CD14-positive monocyte (primary cell): Measurements from ENCODE around the gene SLC38A6. TPM values are rescaled to one million over a fixed set of nuclear protein-coding genes. Genes with fewer than 3 reads are reported as not detected.

Source experiments
- DNase-seq, 3 donors: peaks; one replicate each; pipeline ENCODE4 v3.0.0-alpha.2; 2011 to 2022
- H2AFZ ChIP-seq: 2 replicates; pipeline ENCODE4 v1.6.0; 2012; ENCODE audit warnings: mild to moderate bottlenecking, low read depth, low read length, inconsistent platforms; ENCODE audit not compliant: insufficient read depth, poor library complexity, severe bottlenecking
- H3K27ac ChIP-seq, 2 donors: 1 replicate in 1 of 2; 2 replicates in 1 of 2; pipeline ENCODE4 v1.5.1; 2012 to 2013; ENCODE audit warnings: low read length in 2 of 2, control low read depth in 1 of 2, inconsistent platforms in 1 of 2, low read depth in 1 of 2, mild to moderate bottlenecking in 1 of 2
- H3K27me3 ChIP-seq, 2 donors: one replicate each; pipeline versions ENCODE4 v1.6.0 to v1.6.1; 2011 to 2013; ENCODE audit warnings: low read length in 2 of 2; ENCODE audit not compliant: control insufficient read depth in 2 of 2, insufficient read depth in 2 of 2
- H3K36me3 ChIP-seq, 2 donors: replicated peaks in 1 of 2; 1 replicate in 1 of 2; 2 replicates in 1 of 2; pipeline versions ENCODE4 v1.5.1 to v1.6.1; 2012 to 2013; ENCODE audit warnings: low read length in 2 of 2, control low read depth in 1 of 2, inconsistent platforms in 1 of 2, mild to moderate bottlenecking in 1 of 2; ENCODE audit not compliant: insufficient read depth in 2 of 2, control insufficient read depth in 1 of 2
- H3K4me1 ChIP-seq, 2 donors: 1 replicate in 1 of 2; 2 replicates in 1 of 2; pipeline versions ENCODE4 v1.5.1 to v1.6.1; 2012 to 2013; ENCODE audit warnings: low read length in 2 of 2, control low read depth in 1 of 2, inconsistent platforms in 1 of 2, mild to moderate bottlenecking in 1 of 2, moderate library complexity in 1 of 2; ENCODE audit not compliant: insufficient read depth in 2 of 2, control insufficient read depth in 1 of 2
- H3K4me2 ChIP-seq: replicated peaks from 2 replicates; pipeline ENCODE3; 2012; ENCODE audit warnings: low read length, moderate library complexity, mild to moderate bottlenecking; ENCODE audit not compliant: poor library complexity, severe bottlenecking; ENCODE audit errors: extremely low read depth
- H3K4me3 ChIP-seq, 3 experiments: fragments of 200-600 bp in 1 of 3; sonication (generic) in 1 of 3; replicated peaks in 1 of 3; 1 replicate in 2 of 3; 2 replicates in 1 of 3; pipeline ENCODE4 v1.5.1; 2011 to 2013; ENCODE audit warnings: low read length in 3 of 3, mild to moderate bottlenecking in 3 of 3, control low read depth in 2 of 3, low read depth in 2 of 3, inconsistent platforms in 1 of 3, moderate library complexity in 1 of 3
- H3K79me2 ChIP-seq: 2 replicates; pipeline ENCODE4 v1.6.0; 2012; ENCODE audit warnings: mild to moderate bottlenecking, control low read depth, inconsistent platforms, low read length, moderate library complexity; ENCODE audit not compliant: insufficient read depth
- H3K9ac ChIP-seq: 2 replicates; pipeline ENCODE4 v1.6.0; 2017; ENCODE audit warnings: low read length, mild to moderate bottlenecking; ENCODE audit not compliant: insufficient read depth, poor library complexity, severe bottlenecking
- H3K9me3 ChIP-seq, 2 donors: replicated peaks in 1 of 2; 1 replicate in 1 of 2; 2 replicates in 1 of 2; pipeline versions ENCODE4 v1.5.1 to v1.6.1; 2012 to 2013; ENCODE audit warnings: low read length in 2 of 2, control low read depth in 1 of 2; ENCODE audit not compliant: control insufficient read depth in 1 of 2, insufficient read depth in 1 of 2
- H4K20me1 ChIP-seq: 2 replicates; pipeline ENCODE4 v1.6.0; 2012; ENCODE audit warnings: mild to moderate bottlenecking, low read length, control low read depth, moderate library complexity; ENCODE audit not compliant: insufficient read depth
- H3K27ac Mint-ChIP-seq, 7 donors: one replicate each; pipeline ENCODE4 v1.8.0; 2020; ENCODE audit warnings: mild to moderate bottlenecking in 7 of 7, mixed read lengths in 7 of 7, moderate library complexity in 6 of 7, inconsistent platforms in 2 of 7
- H3K27me3 Mint-ChIP-seq, 3 donors: one replicate each; pipeline ENCODE4 v1.8.0; 2021 to 2022; ENCODE audit warnings: low read depth in 3 of 3, mild to moderate bottlenecking in 3 of 3, mixed read lengths in 3 of 3, moderate library complexity in 3 of 3, inconsistent platforms in 1 of 3
- H3K36me3 Mint-ChIP-seq, 2 donors: one replicate each; pipeline ENCODE4 v1.8.0; 2020; ENCODE audit warnings: mixed read lengths in 2 of 2, inconsistent platforms in 1 of 2, mild to moderate bottlenecking in 1 of 2
- H3K4me1 Mint-ChIP-seq: one replicate; pipeline ENCODE4 v1.8.0; 2020; ENCODE audit warnings: mild to moderate bottlenecking, mixed read lengths
- H3K4me3 Mint-ChIP-seq, 2 donors: one replicate each; pipeline ENCODE4 v1.8.0; 2020; ENCODE audit warnings: mild to moderate bottlenecking in 2 of 2, mixed read lengths in 2 of 2, moderate library complexity in 1 of 2
- H3K9me3 Mint-ChIP-seq, 7 donors: one replicate each; pipeline ENCODE4 v1.8.0; 2020 to 2022; ENCODE audit warnings: mixed read lengths in 7 of 7, mild to moderate bottlenecking in 6 of 7, moderate library complexity in 6 of 7, inconsistent platforms in 2 of 7
- CTCF ChIP-seq: fragments of 200-600 bp; IDR thresholded peaks from one replicate; pipeline ENCODE4 v1.8.0; 2022; ENCODE audit warnings: antibody characterized with exemption, mild to moderate bottlenecking
- WGBS: methylation state at CpG from one replicate; pipeline ENCODE4 v1.1.5; 2013; ENCODE audit warnings: missing lambda C conversion rate; ENCODE audit not compliant: insufficient coverage; 5-methylcytosine and 5-hydroxymethylcytosine counted together
- intact Hi-C, 2 donors: fragments of 100-400 bp; cut with micrococcal nuclease; formaldehyde crosslinking; loops; one replicate each; pipeline versions ENCODE4 v1.15.0 to v1.15.1; 2023
- polyA plus RNA-seq, 3 donors: library from polyadenylated mRNA; depleted of rRNA in 1 of 3; unstranded in 2 of 3; stranded (reverse) in 1 of 3; fragments of 300-500 nt in 2 of 3; fragments of >200 nt in 1 of 3; fragmentation: Illumina TruSeq in 2 of 3; gene quantifications; 1 replicate in 2 of 3; 2 replicates in 1 of 3; pipeline ENCODE4 v1.2.3, GENCODE V29; 2012 to 2021

SLC38A6 gene
- polyA plus RNA-seq, 3 donors: 10.3 to 15.9 (median 14.0) TPM

GRCh38 chr14:61051051-61051450 lies 70.0 kb downstream of the SLC38A6 start:
- Histone ChIP-seq H3K27me3 (no peaks in the 10 kb centered on the region), H3K4me2 (no peak overlapping the region), H3K4me3 (no peak overlapping the region), H3K9ac (no peak overlapping the region), H2AFZ (no peak overlapping the region), H3K9me3 (no peaks in the 10 kb centered on the region), H3K27ac (no peak overlapping the region), H3K36me3 (peaks cover 2 to 25% of the 10 kb centered on the region in 2 donors), H3K79me2 (no peaks in the 10 kb centered on the region), H4K20me1 (no peaks in the 10 kb centered on the region), H3K4me1 (no peaks in the 10 kb centered on the region)
- no peaks in the 10 kb centered on the region for H3K27me3 Mint-ChIP-seq
- no peak overlapping the region for H3K27ac Mint-ChIP-seq
- no CpG with 5 or more reads among the region's 1 CpG for WGBS
- TF ChIP-seq CTCF: no peak
- intact Hi-C loops: no loop called here
- no peaks in the 10 kb centered on the region for H3K4me1 Mint-ChIP-seq
- H3K9me3 Mint-ChIP-seq: peaks cover 0 to 9% (median 5%) of the 10 kb centered on the region in 7 donors
- H3K36me3 Mint-ChIP-seq: peaks cover 28 to 39% of the 10 kb centered on the region in 2 donors
- no peak overlapping the region for H3K4me3 Mint-ChIP-seq
- no peak for DNase-seq

GRCh38 chr14:61051621-61052020 lies 70.6 kb downstream of the SLC38A6 start:
- no peak for TF ChIP-seq CTCF
- H3K4me2 ChIP-seq: no peak overlapping the region

More at GRCh38 chr14:61051621-61052020, 70.6 kb downstream of the SLC38A6 start:
- Mint-ChIP-seq H3K9me3 (peaks cover 0 to 9% (median 5%) of the 10 kb centered on the region in 7 donors), H3K27me3 (no peaks in the 10 kb centered on the region), H3K27ac (no peak overlapping the region), H3K4me1 (no peaks in the 10 kb centered on the region), H3K36me3 (peaks cover 23 to 34% of the 10 kb centered on the region in 2 donors), H3K4me3 (no peak overlapping the region)
- no peak for DNase-seq
- Histone ChIP-seq H3K4me3 (no peak overlapping the region), H3K9me3 (no peaks in the 10 kb centered on the region), H3K27ac (no peak overlapping the region), H3K4me1 (no peaks in the 10 kb centered on the region), H3K36me3 (peaks cover 2 to 25% of the 10 kb centered on the region in 2 donors), H3K79me2 (no peaks in the 10 kb centered on the region), H3K9ac (no peak overlapping the region), H2AFZ (no peak overlapping the region), H3K27me3 (no peaks in the 10 kb centered on the region), H4K20me1 (no peaks in the 10 kb centered on the region)
- intact Hi-C loops: no loop called here
- no CpG with 5 or more reads among the region's 3 CpGs for WGBS
